SK-N-SH (cell line): ENCODE data around the gene CKAP2. TPM values are rescaled to one million over a fixed set of nuclear protein-coding genes. Genes with fewer than 3 reads are reported as not detected.

Experiments used
- CTCF ChIA-PET: fragments of 300-600, 350-600 bp; formaldehyde crosslinking; extraction: SDS; loops from one replicate; lab custom pipeline; 2021; lab: Yijun Ruan, JAX
- POLR2A ChIA-PET: fragments of 350-600 bp; sonication (Branson Sonifier 250); formaldehyde crosslinking; extraction: SDS; loops from one replicate; lab custom pipeline; 2020; ENCODE audit warnings: antibody characterized with exemption, inconsistent platforms; lab: Yijun Ruan, JAX
- DNase-seq: peaks from one replicate; pipeline ENCODE4 v3.0.0; 2012
- H2AFZ ChIP-seq: fragments of 200-600 bp; sonication (generic); 2 replicates; pipeline ENCODE4 v1.8.1; 2016; ENCODE audit warnings: antibody characterized with exemption, mild to moderate bottlenecking, low read depth
- H3F3A ChIP-seq: fragments of 200-600 bp; sonication (generic); replicated peaks from 2 replicates; pipeline ENCODE3; 2016; ENCODE audit warnings: antibody characterized with exemption, mild to moderate bottlenecking; ENCODE audit not compliant: insufficient read depth
- H3K27ac ChIP-seq, 2 experiments: fragments of 200-500 bp in 1 of 2; fragments of 200-600 bp in 1 of 2; sonication (Bioruptor generic) in 1 of 2; sonication (generic), shearing (Covaris generic) in 1 of 2; 2 replicates each; pipeline versions ENCODE4 v1.5.1 to v1.6.1; 2014 to 2016; ENCODE audit warnings: low read depth in 2 of 2, inconsistent platforms in 1 of 2, low read length in 1 of 2, mild to moderate bottlenecking in 1 of 2, mixed read lengths in 1 of 2
- H3K27me3 ChIP-seq: fragments of 200-600 bp; sonication (generic), shearing (Covaris generic); 2 replicates; pipeline ENCODE4 v1.6.1; 2016; ENCODE audit warnings: mixed run types; ENCODE audit not compliant: insufficient read depth
- H3K36me3 ChIP-seq, 2 experiments: fragments of 200-500 bp in 1 of 2; fragments of 200-600 bp in 1 of 2; sonication (Bioruptor generic) in 1 of 2; sonication (generic) in 1 of 2; replicated peaks in 1 of 2; 2 replicates each; pipeline versions ENCODE3 to v1.5.1; 2014 to 2016; ENCODE audit warnings: low read length in 1 of 2, mild to moderate bottlenecking in 1 of 2; ENCODE audit not compliant: insufficient read depth in 2 of 2, control insufficient read depth in 1 of 2
- H3K4me1 ChIP-seq, 2 experiments: fragments of 200-500 bp in 1 of 2; fragments of 200-600 bp in 1 of 2; sonication (Bioruptor generic) in 1 of 2; sonication (generic), shearing (Covaris generic) in 1 of 2; 2 replicates each; pipeline versions ENCODE4 v1.5.1 to v1.6.1; 2014 to 2016; ENCODE audit warnings: low read depth in 1 of 2, low read length in 1 of 2, mixed run types in 1 of 2; ENCODE audit not compliant: insufficient read depth in 2 of 2, control insufficient read depth in 1 of 2
- H3K4me2 ChIP-seq: fragments of 200-600 bp; sonication (generic), shearing (Covaris generic); 2 replicates; pipeline ENCODE4 v1.6.1; 2017; ENCODE audit warnings: mixed run types
- H3K4me3 ChIP-seq, 2 experiments: fragments of 200-500 bp in 1 of 2; fragments of 200-600 bp in 1 of 2; sonication (Bioruptor generic) in 1 of 2; sonication (generic), shearing (Covaris generic) in 1 of 2; 2 replicates each; pipeline versions ENCODE4 v1.5.1 to v1.8.1; 2014 to 2016; ENCODE audit warnings: low read depth in 2 of 2, inconsistent platforms in 1 of 2, low read length in 1 of 2, mild to moderate bottlenecking in 1 of 2, mixed read lengths in 1 of 2, moderate library complexity in 1 of 2
- H3K79me2 ChIP-seq: fragments of 200-600 bp; sonication (generic); 2 replicates; pipeline ENCODE4 v1.8.1; 2017; ENCODE audit warnings: mild to moderate bottlenecking; ENCODE audit not compliant: insufficient read depth
- H3K9ac ChIP-seq: fragments of 200-600 bp; sonication (generic); 2 replicates; pipeline ENCODE4 v1.6.1; 2017; ENCODE audit warnings: mixed run types
- H3K9me2 ChIP-seq: fragments of 200-600 bp; sonication (generic); 2 replicates; pipeline ENCODE4 v1.6.1; 2017; ENCODE audit warnings: mixed run types
- H3K9me3 ChIP-seq: fragments of 200-600 bp; sonication (generic); 2 replicates; pipeline ENCODE4 v1.6.1; 2017; ENCODE audit warnings: mixed run types, mild to moderate bottlenecking, moderate library complexity
- H4K20me1 ChIP-seq: fragments of 200-600 bp; sonication (generic); 2 replicates; pipeline ENCODE4 v1.6.1; 2017; ENCODE audit warnings: mild to moderate bottlenecking, mixed run types; ENCODE audit not compliant: insufficient read depth
- EP300 ChIP-seq, 2 experiments: IDR thresholded peaks; 2 replicates each; pipeline versions ENCODE4 v1.4.0 to v1.6.1; 2012; ENCODE audit warnings: borderline replicate concordance in 1 of 2, low read depth in 1 of 2, low read length in 1 of 2
- FOSL2 ChIP-seq: IDR thresholded peaks from 2 replicates; pipeline ENCODE4 v1.4.0; 2012; ENCODE audit warnings: low read depth, mild to moderate bottlenecking, moderate library complexity, borderline replicate concordance
- FOXJ3 ChIP-seq: sonication (generic); formaldehyde crosslinking; IDR thresholded peaks from 2 replicates; pipeline ENCODE4 v1.5.1; 2020; ENCODE audit warnings: mild to moderate bottlenecking, missing genetic modification reagents
- FOXM1 ChIP-seq: IDR thresholded peaks from 2 replicates; pipeline ENCODE4 v1.4.0; 2012; ENCODE audit warnings: low read depth, mild to moderate bottlenecking
- GABPA ChIP-seq: IDR thresholded peaks from 2 replicates; pipeline ENCODE4 v1.4.0; 2012; ENCODE audit warnings: low read depth, mild to moderate bottlenecking
- JUND ChIP-seq: IDR thresholded peaks from 2 replicates; pipeline ENCODE4 v1.4.0; 2012
- MEF2A ChIP-seq: IDR thresholded peaks from 2 replicates; pipeline ENCODE4 v1.4.0; 2012; ENCODE audit warnings: low read depth, borderline replicate concordance
- MXI1 ChIP-seq: IDR thresholded peaks from 2 replicates; pipeline ENCODE4 v1.6.1; 2012; ENCODE audit warnings: mild to moderate bottlenecking, low read depth, low read length, improper control_type of control experiment
- NRF1 ChIP-seq: IDR thresholded peaks from 2 replicates; pipeline ENCODE4 v1.6.1; 2012; ENCODE audit warnings: low read depth, mild to moderate bottlenecking, low read length
- POLR2AphosphoS5 ChIP-seq: IDR thresholded peaks from 2 replicates; pipeline ENCODE4 v1.6.1; 2012; ENCODE audit warnings: low read depth, low read length
- RAD21 ChIP-seq: IDR thresholded peaks from 2 replicates; pipeline ENCODE4 v1.6.1; 2012; ENCODE audit warnings: mild to moderate bottlenecking, low read length
- RCOR1 ChIP-seq: fragments of 150-350 bp; IDR thresholded peaks from 2 replicates; pipeline ENCODE4 v1.6.1; 2017; ENCODE audit warnings: antibody characterized with exemption, low read length
- REST ChIP-seq: IDR thresholded peaks from 2 replicates; pipeline ENCODE4 v1.6.1; 2012; ENCODE audit warnings: mild to moderate bottlenecking, low read depth, low read length, moderate library complexity
- RFX5 ChIP-seq: IDR thresholded peaks from 2 replicates; pipeline ENCODE4 v1.6.1; 2012; ENCODE audit warnings: mild to moderate bottlenecking, improper control_type of control experiment, low read length
- TAF1 ChIP-seq: IDR thresholded peaks from 2 replicates; pipeline ENCODE4 v1.6.1; 2012; ENCODE audit warnings: low read depth, mild to moderate bottlenecking, low read length, moderate library complexity, borderline replicate concordance
- TCF12 ChIP-seq: IDR thresholded peaks from 2 replicates; pipeline ENCODE4 v1.4.0; 2012
- TEAD4 ChIP-seq: IDR thresholded peaks from 2 replicates; pipeline ENCODE4 v1.4.0; 2012; ENCODE audit warnings: mild to moderate bottlenecking, borderline replicate concordance; ENCODE audit not compliant: insufficient read depth
- USF2 ChIP-seq: fragments of 150-350 bp; IDR thresholded peaks from 2 replicates; pipeline ENCODE4 v1.6.1; 2017; ENCODE audit warnings: antibody characterized with exemption, low read length, low read depth, borderline replicate concordance
- YY1 ChIP-seq: IDR thresholded peaks from 2 replicates; pipeline ENCODE4 v1.4.0; 2012; ENCODE audit warnings: low read depth, mild to moderate bottlenecking
- WGBS: methylation state at CpG from one replicate; pipeline ENCODE4 v1.1.6; 2017; ENCODE audit warnings: low lambda C conversion rate; 5-methylcytosine and 5-hydroxymethylcytosine counted together
- polyA plus RNA-seq, 3 experiments: library from polyadenylated mRNA; depleted of rRNA; stranded (reverse); fragments of >200 nt; gene quantifications; 2 replicates each; pipeline ENCODE4 v1.2.3, GENCODE V29; 2012
- TF ChIP-seq, protein P1 (sequence below): IDR thresholded peaks from 2 replicates; pipeline ENCODE4; 2012
- TF ChIP-seq, protein P2 (sequence below): IDR thresholded peaks from 2 replicates; pipeline ENCODE4 v1.4.0; 2012; ENCODE audit warnings: low read depth
- TF ChIP-seq, protein P3 (sequence below): fragments of 150-350 bp; IDR thresholded peaks from 2 replicates; pipeline ENCODE4 v1.6.1; 2016; ENCODE audit warnings: mild to moderate bottlenecking, low read depth, low read length
- TF ChIP-seq, protein P4 (sequence below): IDR thresholded peaks from 2 replicates; pipeline ENCODE4 v1.4.0; 2012; ENCODE audit warnings: low read depth, borderline replicate concordance

CKAP2 gene
- polyA plus RNA-seq, 1 of the 3 experiments (the other 2 are of a cell fraction) = 7.1 TPM

DNA sequence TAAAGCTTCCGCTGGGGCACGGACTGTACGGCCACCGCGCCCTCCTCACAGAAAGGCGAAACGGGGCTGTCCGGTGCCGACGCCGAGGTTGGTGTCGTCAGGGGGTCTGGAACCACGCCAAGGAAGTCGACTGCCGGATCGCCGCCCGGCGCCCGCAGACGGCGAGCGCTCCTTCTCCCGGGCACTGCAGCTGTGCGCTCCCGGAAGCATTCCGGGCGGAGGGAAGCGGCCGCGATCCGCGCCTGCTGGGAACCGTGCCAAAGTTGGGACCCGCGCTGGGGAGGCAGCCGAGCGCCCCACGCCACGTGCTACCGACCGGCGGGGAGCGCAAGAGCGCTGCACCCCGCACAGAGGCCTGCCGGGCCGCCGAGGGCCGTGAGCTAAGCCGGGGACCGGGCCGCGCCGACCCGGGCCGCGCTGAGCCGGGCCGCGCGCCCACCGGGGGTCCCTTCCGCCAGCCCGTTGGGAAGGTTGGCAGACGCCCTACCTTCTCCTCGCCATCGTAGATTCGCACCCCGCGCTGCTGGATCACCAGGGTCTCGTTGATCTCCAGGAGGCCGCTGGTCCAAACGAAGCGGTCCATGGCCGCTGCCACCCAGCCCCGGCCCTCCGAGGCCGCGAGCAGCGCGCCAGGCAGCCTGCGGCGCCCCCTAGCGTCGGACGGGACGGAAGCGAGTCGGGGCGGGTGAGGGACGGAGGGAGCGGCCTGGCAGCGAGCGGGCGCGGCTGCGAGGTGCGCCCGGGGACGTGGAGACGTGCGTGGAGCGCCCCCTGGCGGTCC lies 5.1 kb upstream of the CKAP2 start, which contains the start of gene VPS36:
TSS of gene VPS36 (minus strand) at position 623 of the 781 bp plus-strand sequence. CDS start at position 583, 40 bp downstream.
- H3K4me1 ChIP-seq = peaks cover 0 to 20% of the 10 kb centered on the region in 2 experiments; a peak in 2 of 4 replicates
- TF ChIP-seq YY1 = peak; percentile 84
- TF ChIP-seq EP300 (IDR thresholded peaks at IDR 0.05; ENCODE audit: borderline replicate concordance in 1 of 2, low read depth in 1 of 2, low read length in 1 of 2) = no peak
- peak; percentile 85 for TF ChIP-seq RAD21
- TF ChIP-seq MXI1 = peak; percentile 57; the same call in 1 of the 2 replicates
- TF ChIP-seq RCOR1 = peak; percentile 50
- no peak for TF ChIP-seq NRF1
- no peak; the same call in 1 of the 2 replicates for TF ChIP-seq FOSL2
- peak; percentile 54; the same call in 1 of the 2 replicates for TF ChIP-seq FOXM1
- peak; percentile 67 for TF ChIP-seq REST
- no peak for TF ChIP-seq JUND
- TF ChIP-seq TAF1 = peak; percentile 82
- no peak for TF ChIP-seq RFX5
- TF ChIP-seq, protein P1, sequence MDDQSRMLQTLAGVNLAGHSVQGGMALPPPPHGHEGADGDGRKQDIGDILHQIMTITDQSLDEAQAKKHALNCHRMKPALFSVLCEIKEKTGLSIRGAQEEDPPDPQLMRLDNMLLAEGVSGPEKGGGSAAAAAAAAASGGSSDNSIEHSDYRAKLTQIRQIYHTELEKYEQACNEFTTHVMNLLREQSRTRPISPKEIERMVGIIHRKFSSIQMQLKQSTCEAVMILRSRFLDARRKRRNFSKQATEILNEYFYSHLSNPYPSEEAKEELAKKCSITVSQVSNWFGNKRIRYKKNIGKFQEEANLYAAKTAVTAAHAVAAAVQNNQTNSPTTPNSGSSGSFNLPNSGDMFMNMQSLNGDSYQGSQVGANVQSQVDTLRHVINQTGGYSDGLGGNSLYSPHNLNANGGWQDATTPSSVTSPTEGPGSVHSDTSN = no peak; the same call in 1 of the 2 replicates
- TF ChIP-seq TCF12 = 0 out of 2 replicates have a peak, but pooled peaks have one; percentile 7
- TF ChIP-seq, protein P2, sequence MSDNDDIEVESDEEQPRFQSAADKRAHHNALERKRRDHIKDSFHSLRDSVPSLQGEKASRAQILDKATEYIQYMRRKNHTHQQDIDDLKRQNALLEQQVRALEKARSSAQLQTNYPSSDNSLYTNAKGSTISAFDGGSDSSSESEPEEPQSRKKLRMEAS = peak; percentile 36; the same call in 1 of the 2 replicates
- peak; percentile 62 for TF ChIP-seq GABPA
- TF ChIP-seq USF2 = 0 out of 2 replicates have a peak, but pooled peaks have one; percentile 8
- TF ChIP-seq FOXJ3 (CRISPR knock-in tag) = peak; percentile 57; the same call in 1 of the 2 replicates
- TF ChIP-seq, protein P3, sequence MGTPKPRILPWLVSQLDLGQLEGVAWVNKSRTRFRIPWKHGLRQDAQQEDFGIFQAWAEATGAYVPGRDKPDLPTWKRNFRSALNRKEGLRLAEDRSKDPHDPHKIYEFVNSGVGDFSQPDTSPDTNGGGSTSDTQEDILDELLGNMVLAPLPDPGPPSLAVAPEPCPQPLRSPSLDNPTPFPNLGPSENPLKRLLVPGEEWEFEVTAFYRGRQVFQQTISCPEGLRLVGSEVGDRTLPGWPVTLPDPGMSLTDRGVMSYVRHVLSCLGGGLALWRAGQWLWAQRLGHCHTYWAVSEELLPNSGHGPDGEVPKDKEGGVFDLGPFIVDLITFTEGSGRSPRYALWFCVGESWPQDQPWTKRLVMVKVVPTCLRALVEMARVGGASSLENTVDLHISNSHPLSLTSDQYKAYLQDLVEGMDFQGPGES = no peak
- peak; percentile 53 for TF ChIP-seq POLR2AphosphoS5
- TF ChIP-seq, protein P4, sequence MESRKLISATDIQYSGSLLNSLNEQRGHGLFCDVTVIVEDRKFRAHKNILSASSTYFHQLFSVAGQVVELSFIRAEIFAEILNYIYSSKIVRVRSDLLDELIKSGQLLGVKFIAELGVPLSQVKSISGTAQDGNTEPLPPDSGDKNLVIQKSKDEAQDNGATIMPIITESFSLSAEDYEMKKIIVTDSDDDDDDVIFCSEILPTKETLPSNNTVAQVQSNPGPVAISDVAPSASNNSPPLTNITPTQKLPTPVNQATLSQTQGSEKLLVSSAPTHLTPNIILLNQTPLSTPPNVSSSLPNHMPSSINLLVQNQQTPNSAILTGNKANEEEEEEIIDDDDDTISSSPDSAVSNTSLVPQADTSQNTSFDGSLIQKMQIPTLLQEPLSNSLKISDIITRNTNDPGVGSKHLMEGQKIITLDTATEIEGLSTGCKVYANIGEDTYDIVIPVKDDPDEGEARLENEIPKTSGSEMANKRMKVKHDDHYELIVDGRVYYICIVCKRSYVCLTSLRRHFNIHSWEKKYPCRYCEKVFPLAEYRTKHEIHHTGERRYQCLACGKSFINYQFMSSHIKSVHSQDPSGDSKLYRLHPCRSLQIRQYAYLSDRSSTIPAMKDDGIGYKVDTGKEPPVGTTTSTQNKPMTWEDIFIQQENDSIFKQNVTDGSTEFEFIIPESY = 0 out of 2 replicates have a peak, but pooled peaks have one; percentile 23
- no peak for TF ChIP-seq MEF2A
- TF ChIP-seq TEAD4 = no peak

More for the DNA sequence above, 5.1 kb upstream of the CKAP2 start, which contains the start of gene VPS36:
- Histone ChIP-seq H3K9me3 (no peaks in the 10 kb centered on the region), H2AFZ (peak within 1 kb of the TSS; percentile 70), H3K27me3 (no peaks in the 10 kb centered on the region), H3K9me2 (no peaks in the 10 kb centered on the region), H3K36me3 (peaks cover 0 to 3% of the 10 kb centered on the region in 2 experiments), H4K20me1 (no peaks in the 10 kb centered on the region), H3K4me3 (peak within 1 kb of the TSS; percentile 62 to 73), H3K79me2 (peaks cover 47% of the 10 kb centered on the region), H3K9ac (peak within 1 kb of the TSS; percentile 97), H3K27ac (peak within 1 kb of the TSS; percentile 90 to 96), H3K4me2 (peak within 1 kb of the TSS; percentile 64), H3F3A (peaks cover 1% of the 10 kb centered on the region)
- WGBS = 0% methylated on average over 10 of the region's 105 CpGs
- peak; percentile 97 for DNase-seq
- ChIA-PET CTCF (interaction anchor here (0.6 to 6.9 kb wide), 65 partner anchors 9 to 949 kb away, joined by 3 to 159 read pairs (median 4); partner anchors contain the start of genes ALG11, SUGT1 and THSD1), POLR2A (interaction anchor here (0.6 to 1.5 kb wide), 9 partner anchors 13 to 261 kb away, joined by 3 to 4 read pairs (median 3); partner anchors contain the start of gene SUGT1)
